Right atrium auricular region (tissue), 2 donors: ENCODE data around the gene B4GAT1. TPM values are rescaled to one million over a fixed set of nuclear protein-coding genes. Genes with fewer than 3 reads are reported as not detected.

Experiments used
- DNase-seq: peaks from one replicate; pipeline ENCODE4 v3.0.0-alpha.2; 2019; ENCODE audit warnings: low spot score
- H3K27ac ChIP-seq, 2 donors: fragments of 200-600 bp; sonication (generic); 1 replicate in 1 of 2; 2 replicates in 1 of 2; pipeline ENCODE4 v1.5.1; 2016 to 2019
- H3K27me3 ChIP-seq, 2 donors: fragments of 200-600 bp; sonication (generic); one replicate each; pipeline versions ENCODE4 v1.5.1 to v1.6.0; 2017 to 2019
- H3K36me3 ChIP-seq: fragments of 200-600 bp; sonication (generic); one replicate; pipeline ENCODE4 v1.5.1; 2016
- H3K4me1 ChIP-seq, 2 donors: fragments of 200-600 bp; sonication (generic); one replicate each; pipeline versions ENCODE4 v1.5.1 to v1.6.0; 2017 to 2019
- H3K4me3 ChIP-seq, 2 donors: fragments of 200-600 bp; sonication (generic); 1 replicate in 1 of 2; 2 replicates in 1 of 2; pipeline ENCODE4 v1.5.1; 2017 to 2019; ENCODE audit warnings: mild to moderate bottlenecking in 1 of 2, moderate library complexity in 1 of 2
- H3K9me3 ChIP-seq, 2 donors: fragments of 200-600 bp; sonication (generic); one replicate each; pipeline ENCODE4 v1.5.1; 2019
- total RNA-seq, 2 donors: library from RNA; depleted of rRNA; stranded (reverse); fragments of >200 nt; gene quantifications; one replicate each; pipeline ENCODE4 v1.1.0, GENCODE V29; 2016
- TF ChIP-seq, protein P1 (sequence below), 2 donors: fragments of 200-600 bp; sonication (generic); IDR thresholded peaks; one replicate each; pipeline ENCODE4 v1.5.1; 2019; ENCODE audit warnings: antibody characterized with exemption in 2 of 2

The B4GAT1 gene
- total RNA-seq, 2 donors from 2014 or later: 61.1 to 64.3 TPM

DNA sequence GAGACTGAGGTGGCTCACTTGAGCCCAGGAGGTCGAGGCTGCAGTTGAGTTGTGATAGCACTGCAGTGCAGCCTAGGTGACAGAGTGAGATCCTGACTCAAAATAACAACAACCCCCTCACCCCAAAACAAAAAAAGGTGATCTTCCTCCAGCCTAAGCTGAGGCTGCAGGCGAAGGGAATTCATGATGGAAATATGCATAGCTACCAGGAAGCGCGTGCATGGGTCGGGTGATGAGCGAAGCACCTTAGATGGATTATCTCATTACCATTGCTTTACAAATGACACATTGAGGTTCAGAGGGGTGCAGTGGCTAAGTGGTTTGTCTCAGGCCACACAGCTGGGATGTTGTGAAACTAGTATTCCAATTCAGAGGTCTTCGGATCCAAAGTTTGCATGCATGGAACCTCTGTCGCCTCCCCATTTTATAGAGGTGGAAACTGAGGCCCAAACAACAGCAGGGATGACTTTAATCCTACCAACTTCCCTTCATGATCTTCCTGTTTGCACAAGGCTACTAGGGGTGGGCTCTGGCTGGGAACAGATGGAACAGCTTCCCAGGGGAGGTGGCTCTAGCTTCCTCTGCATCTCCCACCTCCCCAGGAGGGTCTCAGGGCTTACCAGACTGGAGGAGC lies 19.5 kb upstream of the B4GAT1 start:
- H3K27ac ChIP-seq: no peak overlapping the region
- H3K9me3 ChIP-seq: no peaks in the 10 kb centered on the region
- no peak for DNase-seq
- TF ChIP-seq, protein P1, sequence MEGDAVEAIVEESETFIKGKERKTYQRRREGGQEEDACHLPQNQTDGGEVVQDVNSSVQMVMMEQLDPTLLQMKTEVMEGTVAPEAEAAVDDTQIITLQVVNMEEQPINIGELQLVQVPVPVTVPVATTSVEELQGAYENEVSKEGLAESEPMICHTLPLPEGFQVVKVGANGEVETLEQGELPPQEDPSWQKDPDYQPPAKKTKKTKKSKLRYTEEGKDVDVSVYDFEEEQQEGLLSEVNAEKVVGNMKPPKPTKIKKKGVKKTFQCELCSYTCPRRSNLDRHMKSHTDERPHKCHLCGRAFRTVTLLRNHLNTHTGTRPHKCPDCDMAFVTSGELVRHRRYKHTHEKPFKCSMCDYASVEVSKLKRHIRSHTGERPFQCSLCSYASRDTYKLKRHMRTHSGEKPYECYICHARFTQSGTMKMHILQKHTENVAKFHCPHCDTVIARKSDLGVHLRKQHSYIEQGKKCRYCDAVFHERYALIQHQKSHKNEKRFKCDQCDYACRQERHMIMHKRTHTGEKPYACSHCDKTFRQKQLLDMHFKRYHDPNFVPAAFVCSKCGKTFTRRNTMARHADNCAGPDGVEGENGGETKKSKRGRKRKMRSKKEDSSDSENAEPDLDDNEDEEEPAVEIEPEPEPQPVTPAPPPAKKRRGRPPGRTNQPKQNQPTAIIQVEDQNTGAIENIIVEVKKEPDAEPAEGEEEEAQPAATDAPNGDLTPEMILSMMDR (IDR thresholded peaks at IDR 0.05): no peak
- no peaks in the 10 kb centered on the region for H3K27me3 ChIP-seq
- peaks cover 0 to 50% of the 10 kb centered on the region in 2 donors for H3K4me1 ChIP-seq
- H3K4me3 ChIP-seq: no peak overlapping the region
- H3K36me3 ChIP-seq: peaks cover 23% of the 10 kb centered on the region

GRCh38 chr11:66365711-66366619 lies 18.5 kb upstream of the B4GAT1 start:
- no peaks in the 10 kb centered on the region for H3K27me3 ChIP-seq
- no peak for DNase-seq
- H3K9me3 ChIP-seq: no peaks in the 10 kb centered on the region
- H3K4me3 ChIP-seq: no peak overlapping the region
- peaks cover 0 to 40% of the 10 kb centered on the region in 2 donors for H3K4me1 ChIP-seq
- TF ChIP-seq, protein P1 (IDR thresholded peaks at IDR 0.05): no peak
- H3K36me3 ChIP-seq: peaks cover 23% of the 10 kb centered on the region
- H3K27ac ChIP-seq: peak overlapping the region in 1 of 2 donors; percentile 6

GRCh38 chr11:66365166-66365565 lies 17.7 kb upstream of the B4GAT1 start:
- Histone ChIP-seq H3K4me3 (no peak overlapping the region), H3K27me3 (no peaks in the 10 kb centered on the region), H3K36me3 (peaks cover 23% of the 10 kb centered on the region), H3K27ac (no peak overlapping the region), H3K4me1 (peaks cover 0 to 35% of the 10 kb centered on the region in 2 donors), H3K9me3 (no peaks in the 10 kb centered on the region)
- TF ChIP-seq, protein P1 (IDR thresholded peaks at IDR 0.05): no peak
- DNase-seq: no peak

- DNase-seq: no peak
- H3K4me1 ChIP-seq: peaks cover 0 to 24% of the 10 kb centered on the region in 2 donors
- H3K4me3 ChIP-seq: no peak overlapping the region
- no peak overlapping the region for H3K27ac ChIP-seq
- no peaks in the 10 kb centered on the region for H3K9me3 ChIP-seq
- TF ChIP-seq, protein P1 (IDR thresholded peaks at IDR 0.05): peak; percentile 57 to 58
- no peaks in the 10 kb centered on the region for H3K27me3 ChIP-seq
- peaks cover 20% of the 10 kb centered on the region for H3K36me3 ChIP-seq
Measured at GRCh38 chr11:66363805-66364535, 16.5 kb upstream of the B4GAT1 start.

DNA sequence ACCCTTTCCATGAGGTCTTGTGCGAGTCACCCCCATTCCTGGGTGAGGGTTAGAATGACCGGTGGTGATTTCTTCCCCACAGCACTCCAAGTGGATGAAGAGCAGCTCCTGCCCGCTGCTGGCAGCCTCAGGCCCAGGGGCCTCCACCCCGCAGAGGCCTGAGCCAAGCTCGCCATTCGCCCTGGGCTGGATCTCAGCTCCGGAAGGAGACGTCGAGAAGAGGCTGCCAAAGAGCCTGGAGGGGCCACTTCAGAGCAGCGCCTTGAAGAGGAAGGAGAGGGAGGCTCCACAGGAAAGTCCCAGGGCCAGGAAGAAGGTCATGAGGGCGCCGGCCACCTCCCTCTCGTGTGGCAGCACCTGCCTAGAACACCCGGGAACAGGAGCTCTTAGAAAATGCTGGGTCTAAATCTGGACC lies 15.8 kb upstream of the B4GAT1 start:
- Histone ChIP-seq H3K36me3 (peaks cover 12% of the 10 kb centered on the region), H3K9me3 (no peaks in the 10 kb centered on the region), H3K4me3 (no peak overlapping the region), H3K27me3 (no peaks in the 10 kb centered on the region), H3K4me1 (peaks cover 0 to 16% of the 10 kb centered on the region in 2 donors), H3K27ac (no peak overlapping the region)
- no peak for DNase-seq
- TF ChIP-seq, protein P1 (IDR thresholded peaks at IDR 0.05): no peak
